ENCODE data around the gene THEMIS2.

Gene THEMIS2

DNA sequence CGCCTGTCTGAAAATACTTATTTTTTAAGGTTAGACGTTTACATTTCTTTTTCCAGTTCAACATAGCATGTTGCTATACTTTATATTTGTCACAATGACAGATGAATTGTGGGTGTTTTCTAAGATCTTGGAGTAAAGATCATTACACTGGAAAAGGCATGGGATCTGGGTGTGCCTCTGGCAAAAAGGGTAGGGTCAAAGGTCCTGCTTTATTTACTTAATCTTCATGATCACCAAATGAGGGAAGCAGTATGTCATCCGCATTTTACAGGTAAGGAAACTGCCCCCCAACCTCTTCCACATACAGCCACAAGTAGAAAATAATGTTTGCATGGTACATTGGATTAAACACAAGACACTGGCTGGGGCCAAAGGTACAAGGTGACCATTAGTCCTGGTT lies 49.9 kb downstream of the THEMIS2 start:
- TF ChIP-seq, protein P1, sequence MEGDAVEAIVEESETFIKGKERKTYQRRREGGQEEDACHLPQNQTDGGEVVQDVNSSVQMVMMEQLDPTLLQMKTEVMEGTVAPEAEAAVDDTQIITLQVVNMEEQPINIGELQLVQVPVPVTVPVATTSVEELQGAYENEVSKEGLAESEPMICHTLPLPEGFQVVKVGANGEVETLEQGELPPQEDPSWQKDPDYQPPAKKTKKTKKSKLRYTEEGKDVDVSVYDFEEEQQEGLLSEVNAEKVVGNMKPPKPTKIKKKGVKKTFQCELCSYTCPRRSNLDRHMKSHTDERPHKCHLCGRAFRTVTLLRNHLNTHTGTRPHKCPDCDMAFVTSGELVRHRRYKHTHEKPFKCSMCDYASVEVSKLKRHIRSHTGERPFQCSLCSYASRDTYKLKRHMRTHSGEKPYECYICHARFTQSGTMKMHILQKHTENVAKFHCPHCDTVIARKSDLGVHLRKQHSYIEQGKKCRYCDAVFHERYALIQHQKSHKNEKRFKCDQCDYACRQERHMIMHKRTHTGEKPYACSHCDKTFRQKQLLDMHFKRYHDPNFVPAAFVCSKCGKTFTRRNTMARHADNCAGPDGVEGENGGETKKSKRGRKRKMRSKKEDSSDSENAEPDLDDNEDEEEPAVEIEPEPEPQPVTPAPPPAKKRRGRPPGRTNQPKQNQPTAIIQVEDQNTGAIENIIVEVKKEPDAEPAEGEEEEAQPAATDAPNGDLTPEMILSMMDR (IDR thresholded peaks at IDR 0.05; ENCODE audit: low read depth, low read length): no peak
- DNase-seq (ENCODE audit: extremely low read depth, low read depth): no peak

DNA sequence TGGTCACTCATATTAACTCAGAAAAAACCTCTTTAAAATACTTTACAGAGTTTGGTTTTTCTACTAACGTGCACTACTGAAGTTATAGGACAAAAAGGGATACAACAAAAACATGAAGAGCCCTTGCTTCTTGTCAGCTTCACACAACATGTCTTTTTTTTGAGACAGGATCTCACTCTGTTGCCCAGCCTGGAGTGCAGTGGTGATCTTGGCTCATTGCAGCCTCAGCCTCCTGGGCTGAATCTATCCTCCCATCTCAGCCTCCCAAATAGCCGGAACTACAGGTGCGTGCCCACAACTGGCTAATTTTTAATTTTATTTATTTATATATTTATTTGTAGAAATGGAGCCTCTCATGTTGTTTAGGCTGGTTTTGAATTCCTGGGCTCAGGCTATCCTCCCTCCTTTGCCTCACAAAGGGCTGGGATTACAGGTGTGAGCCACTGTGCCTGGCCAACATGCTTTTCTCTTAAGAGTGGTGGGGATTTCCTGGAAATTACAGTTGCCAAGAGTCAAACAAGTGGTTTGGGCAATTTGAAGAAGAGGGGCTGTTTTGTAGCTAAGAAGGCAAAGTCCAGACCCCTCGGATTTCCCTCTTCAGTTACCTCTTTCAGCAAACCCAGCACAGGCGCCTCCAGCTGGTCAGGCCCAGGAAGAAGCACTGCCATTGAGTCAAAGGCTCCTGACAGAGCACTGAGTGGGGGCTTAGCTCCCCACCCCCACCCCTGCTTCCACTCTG lies 56.0 kb downstream of the THEMIS2 start:
- TF ChIP-seq, protein P1 (IDR thresholded peaks at IDR 0.05; ENCODE audit: low read depth, low read length): no peak
- DNase-seq (ENCODE audit: extremely low read depth, low read depth): no peak

DNA sequence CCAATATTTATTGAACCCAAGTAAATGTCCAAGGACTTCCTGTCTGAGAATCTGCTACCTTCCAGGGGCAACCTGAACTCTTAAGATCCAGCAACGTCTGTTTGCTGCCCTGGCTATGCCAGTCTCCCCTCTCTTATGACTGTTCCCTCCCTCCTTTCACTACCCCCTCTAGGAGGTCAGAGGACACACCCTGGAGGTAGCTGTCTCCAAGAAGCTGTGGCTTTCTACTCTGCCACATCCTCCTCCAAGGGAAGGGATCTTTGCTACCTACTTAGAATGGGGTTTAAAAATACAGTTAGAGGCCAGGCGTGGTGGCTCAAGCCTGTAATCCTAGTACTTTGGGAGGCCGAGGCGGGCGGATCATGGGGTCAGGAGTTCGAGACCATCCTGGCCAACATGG lies 58.8 kb downstream of the THEMIS2 start:
- no peak for DNase-seq (ENCODE audit: extremely low read depth, low read depth)
- TF ChIP-seq, protein P1 (IDR thresholded peaks at IDR 0.05; ENCODE audit: low read depth, low read length): no peak

DNA sequence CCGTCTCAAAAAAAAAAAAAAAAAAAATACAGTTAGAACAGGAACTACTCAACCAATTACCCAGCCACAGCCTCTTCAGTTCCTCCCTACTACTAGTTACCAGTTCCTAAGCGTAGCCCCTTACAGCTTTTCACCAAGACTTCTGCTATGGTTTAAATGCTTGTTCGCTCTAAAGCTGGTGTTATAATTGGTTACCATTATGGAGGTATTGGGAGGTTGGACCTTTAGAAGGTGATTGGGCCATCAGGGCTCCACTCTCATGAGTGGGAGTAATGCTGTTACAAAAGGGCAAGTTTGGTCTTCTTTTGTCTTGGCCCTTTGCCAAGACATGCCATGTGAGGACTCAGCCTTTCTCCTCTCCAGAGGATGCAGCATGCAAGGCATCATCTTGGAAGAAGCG lies 59.4 kb downstream of the THEMIS2 start:
- TF ChIP-seq, protein P1 (IDR thresholded peaks at IDR 0.05; ENCODE audit: low read depth, low read length): no peak
- DNase-seq (ENCODE audit: extremely low read depth, low read depth): no peak

DNA sequence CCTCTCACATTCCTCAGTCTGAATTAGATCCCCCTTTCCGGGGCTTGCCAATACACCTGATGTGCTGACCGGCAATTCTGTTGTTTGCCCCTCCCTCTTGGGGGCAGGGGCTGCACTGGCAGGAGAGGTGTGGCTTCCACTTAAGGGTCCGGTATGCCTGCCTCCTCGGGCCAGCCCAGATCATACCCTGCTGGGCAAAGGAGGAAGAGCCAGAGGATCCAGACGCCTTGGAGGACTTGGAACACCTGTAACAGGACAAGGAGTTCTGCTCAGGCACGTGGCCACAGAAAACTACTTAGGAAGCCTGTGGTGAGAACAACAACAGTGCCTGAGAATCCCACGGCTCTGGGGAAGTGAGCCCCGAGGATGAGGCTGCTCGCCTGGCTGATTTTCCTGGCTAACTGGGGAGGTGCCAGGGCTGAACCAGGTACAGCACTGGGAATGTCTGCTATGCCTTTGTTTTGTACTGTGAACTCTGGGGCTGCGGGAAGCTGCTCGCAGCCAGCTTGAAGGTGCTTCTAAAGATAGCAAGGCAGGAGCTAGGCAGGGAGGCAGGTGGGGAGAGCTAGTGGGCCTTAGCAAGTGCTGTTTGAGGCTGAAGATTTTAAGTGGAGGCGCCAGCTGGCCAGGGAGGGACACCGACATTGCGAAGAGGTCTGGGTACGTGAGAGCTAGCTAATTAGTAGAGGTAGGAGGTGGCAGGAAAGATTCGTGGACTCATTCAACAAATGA lies 62.6 kb downstream of the THEMIS2 start, which contains the start of gene SMPDL3B:
SMPDL3B (plus strand) TSS at position 183 of the 732 bp plus-strand sequence; CDS start at position 367, 184 bp downstream.
- no peak for DNase-seq (ENCODE audit: extremely low read depth, low read depth)

DNA sequence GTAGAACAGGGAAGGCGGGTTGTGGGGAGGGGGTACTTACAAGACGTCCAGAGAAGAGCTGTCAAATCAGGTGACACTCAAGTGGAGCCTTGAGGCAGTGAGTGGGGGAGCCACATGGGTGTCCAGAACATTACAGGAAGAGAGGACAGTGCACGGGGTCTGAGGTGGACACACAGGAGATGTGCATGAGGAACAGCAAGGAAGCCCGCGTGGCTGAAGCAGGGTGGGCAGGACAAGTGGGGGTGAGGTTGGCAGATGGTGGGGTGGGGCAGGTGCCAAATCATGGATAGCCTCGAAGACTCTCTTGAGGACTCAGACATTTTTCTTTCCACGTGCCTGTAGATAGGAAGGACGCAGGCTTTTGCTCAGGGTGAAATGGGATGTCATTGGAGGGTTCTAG lies 63.4 kb downstream of the THEMIS2 start:
- DNase-seq (ENCODE audit: extremely low read depth, low read depth): no peak
- TF ChIP-seq, protein P1 (IDR thresholded peaks at IDR 0.05; ENCODE audit: low read depth, low read length): no peak

More for the DNA sequence above, 62.6 kb downstream of the THEMIS2 start, which contains the start of gene SMPDL3B:
- TF ChIP-seq, protein P1 (IDR thresholded peaks at IDR 0.05; ENCODE audit: low read depth, low read length): no peak; the same call in 1 of the 2 replicates
